ENCODE results near the gene SLC4A9.
"Not testable (repeated sequence)": the region's sequence is repeated elsewhere in the genome, so short reads cannot be mapped to it uniquely, and the experiment has no call there.

The SLC4A9 gene

GRCh38 chr5:140388052-140388451, 28.1 kb downstream of the SLC4A9 start:
- DNase-seq (ENCODE audit: extremely low spot score, insufficient read length, low read depth) (no peak), FAIRE-seq (no peak)

- FAIRE-seq (no peak), DNase-seq (ENCODE audit: extremely low spot score, insufficient read length, low read depth) (no peak)
These were observed 31.3 kb downstream of the SLC4A9 start for GRCh38 chr5:140391312-140391711.

GRCh38 chr5:140391732-140392131, 31.7 kb downstream of the SLC4A9 start:
- no peak for DNase-seq (ENCODE audit: extremely low spot score, insufficient read length, low read depth)
- FAIRE-seq: no peak

- FAIRE-seq: no peak
- DNase-seq (ENCODE audit: extremely low spot score, insufficient read length, low read depth): no peak
These were observed 33.7 kb downstream of the SLC4A9 start for GRCh38 chr5:140393738-140394137.

- DNase-seq (ENCODE audit: extremely low spot score, insufficient read length, low read depth) (no peak), FAIRE-seq (no peak)
These were observed 38.4 kb downstream of the SLC4A9 start for GRCh38 chr5:140398379-140398811.

- no peak for DNase-seq (ENCODE audit: extremely low spot score, insufficient read length, low read depth)
- FAIRE-seq: no peak
These were observed 40.2 kb downstream of the SLC4A9 start for GRCh38 chr5:140399979-140400729.

- FAIRE-seq (peak; percentile 29), DNase-seq (ENCODE audit: extremely low spot score, insufficient read length, low read depth) (peak; percentile 73)
These were observed 40.9 kb downstream of the SLC4A9 start for GRCh38 chr5:140400730-140401361.

- FAIRE-seq (peak; percentile 97), DNase-seq (ENCODE audit: extremely low spot score, insufficient read length, low read depth) (peak; percentile 79)
These were observed 41.6 kb downstream of the SLC4A9 start, which contains the start of gene ANKHD1 for GRCh38 chr5:140401362-140402257. Gene ANKHD1 (plus strand): TSS chr5:140401833. CDS start chr5:140401968, 135 bp downstream.

- DNase-seq (ENCODE audit: extremely low spot score, insufficient read length, low read depth): no peak
These were observed 42.5 kb downstream of the SLC4A9 start for GRCh38 chr5:140402258-140403074.

GRCh38 chr5:140403613-140404012, 43.6 kb downstream of the SLC4A9 start:
- FAIRE-seq: no peak
- DNase-seq (ENCODE audit: extremely low spot score, insufficient read length, low read depth): no peak

More at GRCh38 chr5:140402258-140403074, 42.5 kb downstream of the SLC4A9 start:
- FAIRE-seq: peak; percentile 56

GRCh38 chr5:140408750-140409241, 48.8 kb downstream of the SLC4A9 start:
- no peak for FAIRE-seq
- no peak for DNase-seq (ENCODE audit: extremely low spot score, insufficient read length, low read depth)

- no peak for FAIRE-seq
- no peak for DNase-seq (ENCODE audit: extremely low spot score, insufficient read length, low read depth)
These were observed 53.2 kb downstream of the SLC4A9 start for GRCh38 chr5:140413230-140413629.

GRCh38 chr5:140417235-140417634, 57.2 kb downstream of the SLC4A9 start:
- no peak for DNase-seq (ENCODE audit: extremely low spot score, insufficient read length, low read depth)
- FAIRE-seq: no peak

- FAIRE-seq: no peak
These were observed 59.0 kb downstream of the SLC4A9 start for GRCh38 chr5:140418862-140419520.

GRCh38 chr5:140420226-140420570, 60.2 kb downstream of the SLC4A9 start:
- DNase-seq (ENCODE audit: extremely low spot score, insufficient read length, low read depth) (no peak), FAIRE-seq (no peak)

More at GRCh38 chr5:140418862-140419520, 59.0 kb downstream of the SLC4A9 start:
- no peak for DNase-seq (ENCODE audit: extremely low spot score, insufficient read length, low read depth)

- DNase-seq (ENCODE audit: extremely low spot score, insufficient read length, low read depth) (no peak), FAIRE-seq (no peak)
These were observed 60.8 kb downstream of the SLC4A9 start for GRCh38 chr5:140420665-140421361.

GRCh38 chr5:140421375-140421774, 61.4 kb downstream of the SLC4A9 start:
- FAIRE-seq; DNase-seq (ENCODE audit: extremely low spot score, insufficient read length, low read depth): not testable (repeated sequence)

GRCh38 chr5:140423609-140424008, 63.6 kb downstream of the SLC4A9 start:
- no peak for FAIRE-seq
- no peak for DNase-seq (ENCODE audit: extremely low spot score, insufficient read length, low read depth)

Data from GM18507 (cell line).